Bronchial epithelial cell (primary cell): Measurements from ENCODE around the gene TMEM225B. TPM values are rescaled to one million over a fixed set of nuclear protein-coding genes. Genes with fewer than 3 reads are reported as not detected.
A peak's percentile ranks its signal among the peaks of the same experiment; 100 is the strongest.
"Not testable (repeated sequence)": the region's sequence is repeated elsewhere in the genome, so short reads cannot be mapped to it uniquely, and the experiment has no call there.

Experiments
- DNase-seq: peaks from one replicate; pipeline ENCODE4 v3.0.0-alpha.2; 2010; ENCODE audit warnings: low read depth
- FAIRE-seq: peaks from 2 replicates; lab custom pipeline; 2011; peaks lifted over from hg19 to GRCh38; lab: Jason Lieb, UNC
- H3K27me3 ChIP-seq: 2 replicates; pipeline ENCODE4 v1.5.1; 2011; ENCODE audit warnings: low read length; ENCODE audit not compliant: control insufficient read depth, insufficient read depth
- H3K36me3 ChIP-seq: 2 replicates; pipeline ENCODE4 v1.5.1; 2011; ENCODE audit warnings: low read length; ENCODE audit not compliant: control insufficient read depth, insufficient read depth
- H3K4me3 ChIP-seq: 2 replicates; pipeline ENCODE4 v1.5.1; 2011; ENCODE audit warnings: mild to moderate bottlenecking, low read depth, low read length, control low read depth
- CTCF ChIP-seq: IDR thresholded peaks from 2 replicates; pipeline ENCODE4 v1.5.1; 2011; ENCODE audit warnings: mild to moderate bottlenecking, moderate library complexity, low read length, control low read depth, inconsistent platforms; ENCODE audit not compliant: insufficient read depth, severe bottlenecking
- total RNA-seq: library from RNA; depleted of rRNA; stranded (reverse); fragments of >200 nt; gene quantifications from 2 replicates; pipeline ENCODE4 v1.2.1, GENCODE V29; 2014

The TMEM225B gene
- total RNA-seq, 1 donor from 2014 or later, result 0.53 TPM

GRCh38 chr7:99626661-99627060 is 28.6 kb downstream of the TMEM225B start:
- no peak for TF ChIP-seq CTCF
- FAIRE-seq (no peak), DNase-seq (no peak)
- Histone ChIP-seq H3K4me3 (no peak overlapping the region), H3K27me3 (no peaks in the 10 kb centered on the region), H3K36me3 (peaks cover 37% of the 10 kb centered on the region)

- no peak overlapping the region for H3K4me3 ChIP-seq
- no peaks in the 10 kb centered on the region for H3K27me3 ChIP-seq
- no peak for DNase-seq
- FAIRE-seq, result no peak
- peaks cover 32% of the 10 kb centered on the region for H3K36me3 ChIP-seq
- no peak for TF ChIP-seq CTCF
These were observed 29.4 kb downstream of the TMEM225B start for GRCh38 chr7:99627513-99627912.

- no peak overlapping the region for H3K4me3 ChIP-seq
- TF ChIP-seq CTCF, result no peak
- H3K27me3 ChIP-seq, result no peaks in the 10 kb centered on the region
- DNase-seq (no peak), FAIRE-seq (no peak)
- peaks cover 32% of the 10 kb centered on the region for H3K36me3 ChIP-seq
These were observed 30.7 kb downstream of the TMEM225B start for GRCh38 chr7:99628471-99629465.

GRCh38 chr7:99629643-99630042 is 31.6 kb downstream of the TMEM225B start:
- no peak for TF ChIP-seq CTCF
- FAIRE-seq, result peak; percentile 18
- Histone ChIP-seq H3K27me3 (no peaks in the 10 kb centered on the region), H3K4me3 (no peak overlapping the region), H3K36me3 (peaks cover 26% of the 10 kb centered on the region)
- no peak for DNase-seq

- Histone ChIP-seq H3K27me3 (no peaks in the 10 kb centered on the region), H3K36me3 (peaks cover 17% of the 10 kb centered on the region), H3K4me3 (no peak overlapping the region)
- DNase-seq (peak; percentile 89), FAIRE-seq (peak; percentile 92)
- TF ChIP-seq CTCF, result peak; percentile 67
These were observed 33.4 kb downstream of the TMEM225B start for GRCh38 chr7:99631295-99632109.

GRCh38 chr7:99637414-99637813 is 39.3 kb downstream of the TMEM225B start:
- H3K4me3 ChIP-seq, FAIRE-seq, H3K27me3 ChIP-seq, H3K36me3 ChIP-seq: not testable (repeated sequence)
- DNase-seq, result peak; percentile 42
